Cortex of kidney (tissue), 1 donor: Measurements from ENCODE around the gene DPM3.
"Not testable (repeated sequence)": the region's sequence is repeated elsewhere in the genome, so short reads cannot be mapped to it uniquely, and the experiment has no call there.

Experiments used
- DNase-seq: peaks from one replicate; lab custom pipeline; 2025; lab: John Stamatoyannopoulos, UW

DPM3 gene

GRCh38 chr1:155125511-155125945 lies 14.8 kb downstream of the DPM3 start:
- DNase-seq, result no peak

GRCh38 chr1:155124503-155125463 lies 15.5 kb downstream of the DPM3 start:
- DNase-seq, result no peak

DNA sequence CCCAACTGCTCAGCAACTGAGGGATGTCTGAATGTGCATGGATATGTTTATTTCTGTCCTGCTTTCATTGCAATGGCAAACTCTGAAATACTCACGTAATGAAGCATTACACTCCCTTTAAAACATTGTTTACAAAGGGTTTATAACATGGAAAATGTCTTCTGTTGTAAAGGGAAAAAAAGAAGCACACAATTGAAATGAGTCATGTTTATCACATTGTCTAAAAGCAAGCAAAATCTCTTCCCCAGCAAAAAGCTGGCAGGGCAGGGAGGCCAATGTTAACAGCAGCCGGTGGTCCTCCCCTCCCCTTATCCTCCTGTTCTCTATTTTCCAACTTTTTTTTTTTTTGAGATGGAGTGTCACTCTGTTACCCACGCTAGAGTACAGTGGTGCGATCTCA lies 16.5 kb downstream of the DPM3 start:
- no peak for DNase-seq

DNA sequence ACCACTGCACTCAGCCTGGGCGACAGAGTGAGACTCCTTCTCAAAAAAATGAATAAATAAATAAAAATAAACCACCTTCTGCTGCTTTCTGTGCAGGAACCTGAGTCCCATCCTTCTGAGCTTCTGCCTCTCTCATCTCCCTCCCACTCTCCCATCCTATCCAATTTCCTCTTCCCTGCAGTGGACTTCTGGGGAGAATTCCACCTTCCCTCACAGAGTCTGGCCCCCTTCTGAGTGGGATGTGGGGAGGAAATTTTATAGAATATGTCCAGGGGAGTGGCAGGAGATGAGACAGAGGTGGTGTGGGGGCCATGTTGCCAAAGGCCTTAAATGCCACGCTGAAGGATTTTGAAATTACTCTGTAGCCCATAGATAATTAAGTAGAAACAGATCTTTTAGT lies 18.0 kb downstream of the DPM3 start:
- DNase-seq, result no peak

- no peak for DNase-seq
Observed at GRCh38 chr1:155121249-155121648, 19.1 kb downstream of the DPM3 start.

- no peak for DNase-seq
Observed at GRCh38 chr1:155120253-155120652, 20.1 kb downstream of the DPM3 start.

- not testable (repeated sequence) for DNase-seq
Observed at GRCh38 chr1:155118090-155118489, 22.2 kb downstream of the DPM3 start.

DNA sequence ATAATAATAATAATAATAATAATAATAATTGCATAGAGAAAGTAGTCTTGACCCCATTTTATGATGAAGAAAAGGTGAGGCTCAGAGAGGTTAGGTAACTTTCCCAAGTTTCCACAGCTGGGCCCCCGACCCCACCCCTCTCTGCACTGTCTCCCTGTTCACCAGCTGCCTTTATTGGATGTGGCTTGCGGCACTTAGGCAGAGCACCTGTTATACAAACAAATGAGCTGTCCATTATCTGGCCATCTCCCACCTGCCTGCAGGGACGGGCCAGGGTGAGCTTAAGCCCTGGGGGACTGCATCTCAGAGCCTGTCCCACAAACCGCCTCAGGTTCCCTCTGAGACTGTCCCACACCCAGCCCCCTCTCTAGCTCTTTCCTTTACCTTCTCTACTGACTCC lies 22.7 kb downstream of the DPM3 start:
- DNase-seq, result no peak

GRCh38 chr1:155116113-155116764 lies 24.1 kb downstream of the DPM3 start:
- no peak for DNase-seq

- no peak for DNase-seq
Observed at GRCh38 chr1:155113450-155113980, 26.8 kb downstream of the DPM3 start.

- DNase-seq, result no peak
Observed at GRCh38 chr1:155110826-155111225, 29.5 kb downstream of the DPM3 start.

DNA sequence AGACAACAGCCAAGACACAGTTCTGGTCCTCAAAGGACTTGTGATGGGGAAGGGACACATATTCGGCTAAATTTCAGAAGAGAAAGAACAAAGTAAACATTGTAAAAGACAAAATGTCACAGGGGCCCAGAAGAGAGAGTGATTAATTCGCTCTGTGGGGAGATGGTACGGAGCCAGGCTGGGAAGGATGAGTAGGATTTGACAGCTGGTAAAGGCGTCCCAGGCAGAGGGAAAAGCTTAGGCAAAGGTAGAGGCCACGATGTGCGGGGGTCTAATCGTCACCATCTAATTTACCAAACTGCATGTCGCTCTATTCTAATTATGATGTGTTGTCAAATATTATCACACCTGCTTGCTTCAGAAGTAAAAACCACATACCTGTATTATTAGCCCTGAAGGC lies 29.9 kb downstream of the DPM3 start:
- no peak for DNase-seq

DNA sequence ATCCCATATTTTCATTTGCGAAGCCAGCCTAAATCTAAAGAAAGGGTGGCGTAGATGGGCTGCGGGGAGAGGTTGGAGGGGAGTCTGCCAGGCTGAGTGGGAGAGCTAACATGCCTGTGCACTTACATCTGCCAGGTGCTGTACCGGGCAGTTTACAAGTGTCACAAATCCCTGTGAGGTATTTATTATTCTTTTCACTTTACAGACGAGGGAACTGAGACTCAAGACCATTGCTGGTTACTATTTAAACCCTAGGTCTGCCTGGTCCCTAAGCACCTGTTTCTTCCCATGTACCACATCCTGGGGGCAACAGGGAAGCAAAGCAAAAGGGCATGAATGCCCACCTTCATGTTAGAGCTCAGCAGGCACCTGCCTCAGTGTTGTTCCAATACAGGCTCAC lies 32.0 kb downstream of the DPM3 start:
- no peak for DNase-seq

- no peak for DNase-seq
Observed at GRCh38 chr1:155107309-155108264, 32.7 kb downstream of the DPM3 start.

- no peak for DNase-seq
Observed at GRCh38 chr1:155106862-155107261, 33.5 kb downstream of the DPM3 start.

- DNase-seq, result no peak
Observed at GRCh38 chr1:155105604-155106011, 34.7 kb downstream of the DPM3 start.

GRCh38 chr1:155104605-155105534 lies 35.5 kb downstream of the DPM3 start:
- no peak for DNase-seq

DNA sequence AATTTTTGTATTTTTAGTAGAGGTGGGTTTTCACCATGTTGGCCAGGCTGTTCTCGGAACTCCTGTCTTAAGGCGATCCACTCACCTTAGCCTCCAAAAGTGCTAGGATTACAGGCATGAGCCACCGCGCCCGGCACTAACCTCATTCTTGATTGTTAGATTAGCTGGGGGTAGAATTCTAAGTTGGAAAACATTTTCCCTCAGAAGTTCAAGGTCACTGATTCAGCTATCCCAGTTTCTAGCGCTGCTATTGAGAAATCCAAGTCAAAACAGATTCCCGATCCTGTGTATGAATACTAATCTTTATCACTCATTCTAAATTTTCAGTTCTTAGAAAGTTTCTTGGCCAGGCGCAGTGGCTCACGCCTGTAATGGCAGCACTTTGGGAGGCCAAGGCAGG lies 37.0 kb downstream of the DPM3 start:
- DNase-seq, result no peak

- DNase-seq, result no peak
Observed at GRCh38 chr1:155099331-155099730, 41.0 kb downstream of the DPM3 start.

DNA sequence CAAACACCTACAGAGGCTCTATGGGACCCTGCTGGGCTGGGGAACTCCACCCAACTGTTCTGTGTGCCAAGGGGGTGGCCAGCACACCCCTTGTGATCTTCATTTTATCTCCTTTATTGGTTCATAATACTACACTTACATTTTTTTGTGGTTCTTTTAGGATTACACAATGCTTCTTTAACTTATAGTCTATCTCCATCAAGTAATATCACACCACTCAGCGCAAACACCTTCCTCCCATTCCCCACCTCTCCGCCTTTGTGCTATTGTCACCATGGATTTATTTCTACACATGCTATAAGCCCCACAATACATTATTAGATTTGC lies 45.7 kb downstream of the DPM3 start:
- no peak for DNase-seq
